ENCODE measurements around the gene CES2. TPM values are rescaled to one million over a fixed set of nuclear protein-coding genes. Genes with fewer than 3 reads are reported as not detected.
A peak's percentile ranks its signal among the peaks of the same experiment; 100 is the strongest.
"Not testable (repeated sequence)": the region's sequence is repeated elsewhere in the genome, so short reads cannot be mapped to it uniquely, and the experiment has no call there.

The CES2 gene
- total RNA-seq, 1 donor from 2014 or later: 88.5 TPM

DNA sequence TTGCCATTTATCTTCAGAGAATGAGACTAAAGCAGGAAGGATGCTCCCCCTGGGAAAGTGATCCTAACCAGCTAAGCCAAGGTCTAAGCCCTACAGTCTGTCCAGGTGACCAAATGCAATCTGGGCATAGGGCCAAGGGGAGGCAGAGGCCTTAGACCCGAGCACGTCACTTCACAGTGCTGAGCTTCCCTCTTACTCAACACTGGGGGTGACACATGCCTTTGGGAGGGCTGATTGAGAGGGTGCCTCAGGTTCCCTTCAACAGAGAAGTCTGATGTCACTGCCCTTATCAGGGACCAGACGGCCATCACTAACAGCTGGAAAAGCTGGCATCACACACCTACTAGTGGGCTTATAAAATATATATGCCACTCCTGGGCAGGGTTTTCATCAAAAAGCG, 5.1 kb upstream of the CES2 start:
- H3K4me1 ChIP-seq: peaks cover 81% of the 10 kb centered on the region
- H3K27ac ChIP-seq (replicated peaks): peak overlapping the region; percentile 48
- no peak for DNase-seq
- peaks cover 3% of the 10 kb centered on the region for H3K27me3 ChIP-seq (ENCODE audit: low read depth)
- H3K9me3 ChIP-seq (replicated peaks): no peaks in the 10 kb centered on the region
- intact Hi-C loops (cut with micrococcal nuclease): no loop called here
- H3K4me3 ChIP-seq: no peak overlapping the region
- H3K36me3 ChIP-seq: peaks cover 4% of the 10 kb centered on the region
- TF ChIP-seq CTCF (IDR thresholded peaks at IDR 0.05; ENCODE audit: borderline replicate concordance): no peak

GRCh38 chr16:66931665-66932064, 3.7 kb upstream of the CES2 start:
- H3K4me3 ChIP-seq: no peak overlapping the region
- H3K36me3 ChIP-seq: peaks cover 4% of the 10 kb centered on the region
- peaks cover 81% of the 10 kb centered on the region for H3K4me1 ChIP-seq
- no peaks in the 10 kb centered on the region for H3K9me3 ChIP-seq (replicated peaks)
- TF ChIP-seq CTCF (IDR thresholded peaks at IDR 0.05; ENCODE audit: borderline replicate concordance): no peak
- intact Hi-C loops (cut with micrococcal nuclease): no loop called here
- DNase-seq: no peak
- H3K27ac ChIP-seq (replicated peaks): no peak overlapping the region
- H3K27me3 ChIP-seq (ENCODE audit: low read depth): no peaks in the 10 kb centered on the region

DNA sequence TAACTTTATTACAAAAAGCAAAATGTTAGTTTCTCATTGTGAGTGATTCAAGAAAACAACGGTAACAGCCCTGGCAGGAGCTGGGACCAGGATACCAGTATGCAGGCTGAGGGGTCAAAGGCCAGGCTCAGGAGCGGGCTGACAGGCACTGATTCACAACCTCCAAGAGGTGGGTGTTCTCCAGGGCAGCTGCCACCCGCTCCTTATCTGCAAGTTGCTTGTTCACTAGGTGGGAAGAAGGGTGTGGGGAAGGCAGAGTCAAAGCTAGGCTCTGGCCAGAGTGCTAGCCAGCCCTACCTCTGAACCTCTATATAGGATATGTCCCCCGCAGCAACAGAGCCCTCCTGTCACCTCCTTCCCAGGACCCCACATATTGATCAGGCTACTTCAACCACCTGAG, 3.2 kb upstream of the CES2 start:
- Histone ChIP-seq H3K36me3 (peaks cover 4% of the 10 kb centered on the region), H3K4me1 (peaks cover 81% of the 10 kb centered on the region), H3K27me3 (ENCODE audit: low read depth) (no peaks in the 10 kb centered on the region), H3K4me3 (no peak overlapping the region), H3K9me3 (replicated peaks) (no peaks in the 10 kb centered on the region), H3K27ac (replicated peaks) (no peak overlapping the region)
- DNase-seq: no peak
- TF ChIP-seq CTCF (IDR thresholded peaks at IDR 0.05; ENCODE audit: borderline replicate concordance): no peak
- intact Hi-C loops (cut with micrococcal nuclease): no loop called here

- Histone ChIP-seq H3K27me3 (ENCODE audit: low read depth) (no peaks in the 10 kb centered on the region), H3K4me3 (peak overlapping the region; percentile 97), H3K27ac (replicated peaks) (peak overlapping the region; percentile 97), H3K36me3 (peaks cover 16% of the 10 kb centered on the region), H3K4me1 (peaks cover 82% of the 10 kb centered on the region), H3K9me3 (replicated peaks) (no peaks in the 10 kb centered on the region)
- intact Hi-C loops (cut with micrococcal nuclease): no loop called here
- no peak for DNase-seq
- no peak for TF ChIP-seq CTCF (IDR thresholded peaks at IDR 0.05; ENCODE audit: borderline replicate concordance)
These were observed 1.6 kb upstream of the CES2 start for GRCh38 chr16:66933776-66934137.

GRCh38 chr16:66934138-66934838, 1.0 kb upstream of the CES2 start, which contains the start of gene CIAO2B:
CIAO2B (minus strand) TSS chr16:66934402; CDS start chr16:66934364, 38 bp downstream.
- Histone ChIP-seq H3K4me1 (peaks cover 79% of the 10 kb centered on the region), H3K36me3 (peaks cover 22% of the 10 kb centered on the region), H3K27ac (replicated peaks) (peak within 1 kb of the TSS; percentile 97), H3K4me3 (peak within 1 kb of the TSS; percentile 97), H3K9me3 (replicated peaks) (no peaks in the 10 kb centered on the region), H3K27me3 (ENCODE audit: low read depth) (no peaks in the 10 kb centered on the region)
- TF ChIP-seq CTCF (IDR thresholded peaks at IDR 0.05; ENCODE audit: borderline replicate concordance): no peak
- intact Hi-C loops (cut with micrococcal nuclease): no loop called here
- DNase-seq: peak; percentile 91

GRCh38 chr16:66934839-66935313, 440 bp upstream of the CES2 start:
- intact Hi-C loops (cut with micrococcal nuclease); H3K27me3 ChIP-seq (ENCODE audit: low read depth); DNase-seq; H3K9me3 ChIP-seq (replicated peaks): not testable (repeated sequence)
- peak overlapping the region; percentile 97 for H3K27ac ChIP-seq (replicated peaks)
- peaks cover 27% of the 10 kb centered on the region for H3K36me3 ChIP-seq
- peaks cover 73% of the 10 kb centered on the region for H3K4me1 ChIP-seq
- peak overlapping the region; percentile 97 for H3K4me3 ChIP-seq
